ENCODE measurements around the gene VTA1.

The VTA1 gene

DNA sequence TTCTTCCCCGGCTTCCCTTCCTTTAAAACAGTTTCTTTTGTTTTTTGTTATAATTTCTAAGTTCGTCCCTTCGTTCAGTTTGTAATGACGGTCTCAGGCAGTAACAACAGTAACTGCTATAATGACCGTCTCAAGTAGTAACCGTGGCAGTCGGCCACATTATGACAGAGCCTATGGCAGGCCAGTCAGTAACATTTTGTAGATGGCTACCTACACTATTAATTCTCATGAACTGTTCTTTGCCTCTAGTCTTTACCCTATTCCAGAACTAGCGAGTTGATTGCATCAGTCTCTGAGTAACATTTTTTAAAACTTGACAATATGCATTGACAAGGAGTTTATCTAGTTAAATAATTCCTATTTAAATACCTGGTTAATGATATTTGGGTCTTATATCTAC is 111.7 kb downstream of the VTA1 start:
- H3K4me3 ChIP-seq (ENCODE audit: low read depth, low read length), result no peak overlapping the region
- DNase-seq (ENCODE audit: low read depth), result no peak
- TF ChIP-seq, protein P1, sequence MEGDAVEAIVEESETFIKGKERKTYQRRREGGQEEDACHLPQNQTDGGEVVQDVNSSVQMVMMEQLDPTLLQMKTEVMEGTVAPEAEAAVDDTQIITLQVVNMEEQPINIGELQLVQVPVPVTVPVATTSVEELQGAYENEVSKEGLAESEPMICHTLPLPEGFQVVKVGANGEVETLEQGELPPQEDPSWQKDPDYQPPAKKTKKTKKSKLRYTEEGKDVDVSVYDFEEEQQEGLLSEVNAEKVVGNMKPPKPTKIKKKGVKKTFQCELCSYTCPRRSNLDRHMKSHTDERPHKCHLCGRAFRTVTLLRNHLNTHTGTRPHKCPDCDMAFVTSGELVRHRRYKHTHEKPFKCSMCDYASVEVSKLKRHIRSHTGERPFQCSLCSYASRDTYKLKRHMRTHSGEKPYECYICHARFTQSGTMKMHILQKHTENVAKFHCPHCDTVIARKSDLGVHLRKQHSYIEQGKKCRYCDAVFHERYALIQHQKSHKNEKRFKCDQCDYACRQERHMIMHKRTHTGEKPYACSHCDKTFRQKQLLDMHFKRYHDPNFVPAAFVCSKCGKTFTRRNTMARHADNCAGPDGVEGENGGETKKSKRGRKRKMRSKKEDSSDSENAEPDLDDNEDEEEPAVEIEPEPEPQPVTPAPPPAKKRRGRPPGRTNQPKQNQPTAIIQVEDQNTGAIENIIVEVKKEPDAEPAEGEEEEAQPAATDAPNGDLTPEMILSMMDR (IDR thresholded peaks at IDR 0.05; ENCODE audit: control insufficient read depth, extremely low read depth, insufficient read depth), result no peak

- no peak for DNase-seq (ENCODE audit: low read depth)
- no peak overlapping the region for H3K4me3 ChIP-seq (ENCODE audit: low read depth, low read length)
- TF ChIP-seq, protein P1 (IDR thresholded peaks at IDR 0.05; ENCODE audit: control insufficient read depth, extremely low read depth, insufficient read depth), result no peak
Observed at GRCh38 chr6:142260748-142261147, 113.7 kb downstream of the VTA1 start.

DNA sequence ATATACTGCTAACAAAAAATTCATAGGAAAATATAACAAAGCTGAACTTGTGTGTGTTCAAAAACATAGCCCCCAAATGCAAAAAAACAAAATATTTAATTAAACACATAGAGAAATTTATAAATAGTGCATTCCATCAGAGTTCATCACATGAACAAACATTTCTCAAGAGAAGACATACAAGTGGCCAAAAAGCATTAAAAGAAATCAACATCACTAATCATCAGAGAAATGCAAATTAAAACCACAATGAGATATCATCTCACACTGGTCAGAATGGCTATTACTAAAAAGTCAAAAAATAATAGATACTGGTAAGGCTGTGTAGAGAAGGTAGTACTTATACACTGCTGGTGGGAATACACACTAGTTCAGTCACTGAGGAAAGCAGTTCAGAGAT is 115.2 kb downstream of the VTA1 start:
- no peak for DNase-seq (ENCODE audit: low read depth)
- TF ChIP-seq, protein P1 (IDR thresholded peaks at IDR 0.05; ENCODE audit: control insufficient read depth, extremely low read depth, insufficient read depth), result no peak
- H3K4me3 ChIP-seq (ENCODE audit: low read depth, low read length), result no peak overlapping the region

GRCh38 chr6:142265476-142265875 is 118.4 kb downstream of the VTA1 start:
- TF ChIP-seq, protein P1 (IDR thresholded peaks at IDR 0.05; ENCODE audit: control insufficient read depth, extremely low read depth, insufficient read depth), result no peak
- DNase-seq (ENCODE audit: low read depth), result no peak
- H3K4me3 ChIP-seq (ENCODE audit: low read depth, low read length), result no peak overlapping the region

DNA sequence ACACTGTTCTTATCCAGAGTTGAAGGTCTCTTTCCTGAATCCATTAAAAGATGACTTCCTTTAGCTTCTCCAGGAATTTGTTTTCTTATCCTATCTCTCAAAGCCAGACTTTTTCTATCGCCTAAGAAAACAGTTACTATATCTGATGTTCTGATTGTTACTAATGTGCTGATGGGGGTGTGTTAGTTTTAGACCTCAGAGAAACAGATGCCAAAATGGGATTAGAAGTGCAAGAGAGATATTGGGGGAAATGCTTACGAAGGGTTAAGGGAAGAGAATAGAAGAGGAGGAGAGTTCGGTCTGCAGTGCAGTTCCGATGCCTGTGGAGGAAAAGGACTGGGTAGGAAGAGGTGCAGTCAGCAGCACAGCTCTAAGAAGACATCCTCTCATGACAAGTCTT is 119.0 kb downstream of the VTA1 start:
- no peak for DNase-seq (ENCODE audit: low read depth)
- H3K4me3 ChIP-seq (ENCODE audit: low read depth, low read length), result no peak overlapping the region
- TF ChIP-seq, protein P1 (IDR thresholded peaks at IDR 0.05; ENCODE audit: control insufficient read depth, extremely low read depth, insufficient read depth), result no peak

GRCh38 chr6:142271476-142271875 is 124.4 kb downstream of the VTA1 start:
- no peak for DNase-seq (ENCODE audit: low read depth)
- TF ChIP-seq, protein P1 (IDR thresholded peaks at IDR 0.05; ENCODE audit: control insufficient read depth, extremely low read depth, insufficient read depth), result no peak
- no peak overlapping the region for H3K4me3 ChIP-seq (ENCODE audit: low read depth, low read length)
